Thyroid gland (tissue), 4 donors: ENCODE data around the gene MSMO1.

Experiments used
- POLR2A ChIP-seq, 2 donors: fragments of 450-650 bp; IDR thresholded peaks; one replicate each; pipeline ENCODE4 v1.6.1; 2017; ENCODE audit warnings: antibody characterized with exemption in 2 of 2, mild to moderate bottlenecking in 2 of 2, moderate library complexity in 1 of 2
- TF ChIP-seq, protein P1 (sequence below), 6 experiments: fragments of 200-600 bp in 3 of 6; fragments of 450-650 bp in 3 of 6; sonication (generic) in 3 of 6; IDR thresholded peaks; one replicate each; pipeline ENCODE4 v1.5.1; 2016 to 2019; ENCODE audit warnings: antibody characterized with exemption in 6 of 6, mild to moderate bottlenecking in 2 of 6, inconsistent platforms in 1 of 6, moderate library complexity in 1 of 6

- TF ChIP-seq, protein P1, sequence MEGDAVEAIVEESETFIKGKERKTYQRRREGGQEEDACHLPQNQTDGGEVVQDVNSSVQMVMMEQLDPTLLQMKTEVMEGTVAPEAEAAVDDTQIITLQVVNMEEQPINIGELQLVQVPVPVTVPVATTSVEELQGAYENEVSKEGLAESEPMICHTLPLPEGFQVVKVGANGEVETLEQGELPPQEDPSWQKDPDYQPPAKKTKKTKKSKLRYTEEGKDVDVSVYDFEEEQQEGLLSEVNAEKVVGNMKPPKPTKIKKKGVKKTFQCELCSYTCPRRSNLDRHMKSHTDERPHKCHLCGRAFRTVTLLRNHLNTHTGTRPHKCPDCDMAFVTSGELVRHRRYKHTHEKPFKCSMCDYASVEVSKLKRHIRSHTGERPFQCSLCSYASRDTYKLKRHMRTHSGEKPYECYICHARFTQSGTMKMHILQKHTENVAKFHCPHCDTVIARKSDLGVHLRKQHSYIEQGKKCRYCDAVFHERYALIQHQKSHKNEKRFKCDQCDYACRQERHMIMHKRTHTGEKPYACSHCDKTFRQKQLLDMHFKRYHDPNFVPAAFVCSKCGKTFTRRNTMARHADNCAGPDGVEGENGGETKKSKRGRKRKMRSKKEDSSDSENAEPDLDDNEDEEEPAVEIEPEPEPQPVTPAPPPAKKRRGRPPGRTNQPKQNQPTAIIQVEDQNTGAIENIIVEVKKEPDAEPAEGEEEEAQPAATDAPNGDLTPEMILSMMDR (IDR thresholded peaks at IDR 0.05), result no peak
- TF ChIP-seq POLR2A (IDR thresholded peaks at IDR 0.05), result no peak
These were observed 18.0 kb upstream of the MSMO1 start for GRCh38 chr4:165309456-165309855.
